H9 (cell line): Measurements from ENCODE around the gene LAMC1. TPM values are rescaled to one million over a fixed set of nuclear protein-coding genes. Genes with fewer than 3 reads are reported as not detected.

ENCODE experiments used
- DNase-seq: peaks from one replicate; pipeline ENCODE4 v3.0.0-alpha.2; 2017
- H2AFZ ChIP-seq: one replicate; pipeline ENCODE4 v1.6.1; 2013; ENCODE audit warnings: mild to moderate bottlenecking, low read length, control low read depth, moderate library complexity
- H2AK5ac ChIP-seq: 2 replicates; pipeline ENCODE4 v1.6.1; 2013; ENCODE audit warnings: low read length, control low read depth, mixed read lengths; ENCODE audit not compliant: insufficient read length
- H2BK120ac ChIP-seq: one replicate; pipeline ENCODE4 v1.6.1; 2013; ENCODE audit warnings: low read depth, mild to moderate bottlenecking, low read length, control low read depth, inconsistent platforms; ENCODE audit not compliant: poor library complexity, severe bottlenecking
- H2BK12ac ChIP-seq: 2 replicates; pipeline ENCODE4 v1.6.1; 2013; ENCODE audit warnings: low read length, control low read depth, mixed read lengths, low read depth; ENCODE audit not compliant: insufficient read length
- H2BK15ac ChIP-seq: 2 replicates; pipeline ENCODE4 v1.6.1; 2013; ENCODE audit warnings: low read depth, low read length, control low read depth
- H2BK20ac ChIP-seq: one replicate; pipeline ENCODE4 v1.6.1; 2013; ENCODE audit warnings: low read depth, mild to moderate bottlenecking, low read length, control low read depth, inconsistent platforms; ENCODE audit not compliant: poor library complexity, severe bottlenecking
- H2BK5ac ChIP-seq: 2 replicates; pipeline ENCODE4 v1.6.1; 2013; ENCODE audit warnings: low read length, control low read depth, mixed read lengths; ENCODE audit not compliant: insufficient read length
- H3K14ac ChIP-seq: 2 replicates; pipeline ENCODE4 v1.6.1; 2013; ENCODE audit warnings: low read length, control low read depth; ENCODE audit not compliant: insufficient read depth
- H3K18ac ChIP-seq: 2 replicates; pipeline ENCODE4 v1.6.1; 2013; ENCODE audit warnings: low read depth, mild to moderate bottlenecking, mixed read lengths, low read length, control low read depth; ENCODE audit not compliant: insufficient read length
- H3K23ac ChIP-seq: 2 replicates; pipeline ENCODE4 v1.6.1; 2013; ENCODE audit warnings: low read length, control low read depth, mixed read lengths, low read depth; ENCODE audit not compliant: insufficient read length
- H3K23me2 ChIP-seq: 2 replicates; pipeline ENCODE4 v1.6.1; 2013; ENCODE audit warnings: low read depth, mild to moderate bottlenecking, mixed read lengths, low read length, control low read depth; ENCODE audit not compliant: insufficient read length, poor library complexity, severe bottlenecking
- H3K27ac ChIP-seq: 2 replicates; pipeline ENCODE4 v1.5.1; 2013; ENCODE audit warnings: low read length, control low read depth, mixed read lengths, low read depth; ENCODE audit not compliant: insufficient read length
- H3K27me3 ChIP-seq: 2 replicates; pipeline ENCODE4 v1.6.1; 2013; ENCODE audit warnings: low read length, control low read depth, inconsistent platforms; ENCODE audit not compliant: insufficient read depth
- H3K4ac ChIP-seq: 2 replicates; pipeline ENCODE4 v1.6.1; 2013; ENCODE audit warnings: low read depth, mild to moderate bottlenecking, control low read depth, inconsistent platforms, low read length, moderate library complexity
- H3K4me1 ChIP-seq: 2 replicates; pipeline ENCODE4 v1.6.1; 2013; ENCODE audit warnings: low read length, control low read depth, inconsistent platforms; ENCODE audit not compliant: insufficient read depth
- H3K4me2 ChIP-seq: 2 replicates; pipeline ENCODE4 v1.6.1; 2013; ENCODE audit warnings: low read length, control low read depth, mixed read lengths; ENCODE audit not compliant: insufficient read length, insufficient read depth
- H3K56ac ChIP-seq: 2 replicates; pipeline ENCODE4 v1.6.1; 2013; ENCODE audit warnings: low read depth, mild to moderate bottlenecking, mixed read lengths, low read length, control low read depth; ENCODE audit not compliant: insufficient read length
- H3K79me1 ChIP-seq: 2 replicates; pipeline ENCODE4 v1.6.1; 2013; ENCODE audit warnings: low read depth, mild to moderate bottlenecking, moderate library complexity, low read length, control low read depth, inconsistent platforms; ENCODE audit not compliant: insufficient read depth, poor library complexity, severe bottlenecking
- H3K79me2 ChIP-seq: 2 replicates; pipeline ENCODE4 v1.6.1; 2013; ENCODE audit warnings: low read length, control low read depth, inconsistent platforms; ENCODE audit not compliant: insufficient read depth
- H3K9ac ChIP-seq: 2 replicates; pipeline ENCODE4 v1.6.1; 2013; ENCODE audit warnings: low read length, control low read depth, mixed read lengths; ENCODE audit not compliant: insufficient read length; ENCODE audit errors: extremely low read depth
- H3K9me3 ChIP-seq: one replicate; pipeline ENCODE4 v1.6.1; 2013; ENCODE audit warnings: low read depth, low read length, inconsistent platforms; ENCODE audit not compliant: control insufficient read depth
- H3T11ph ChIP-seq: one replicate; pipeline ENCODE4 v1.6.1; 2013; ENCODE audit warnings: mild to moderate bottlenecking, low read length, control low read depth, inconsistent platforms
- H4K20me1 ChIP-seq: one replicate; pipeline ENCODE4 v1.6.1; 2013; ENCODE audit not compliant: control insufficient read depth, insufficient read length, insufficient read depth
- H4K5ac ChIP-seq: 2 replicates; pipeline ENCODE4 v1.6.1; 2013; ENCODE audit warnings: low read depth, mild to moderate bottlenecking, mixed read lengths, low read length, control low read depth; ENCODE audit not compliant: insufficient read length
- H4K8ac ChIP-seq: replicated peaks from 2 replicates; pipeline ENCODE4 v1.6.1; 2013; ENCODE audit warnings: low read length, control low read depth, mixed read lengths, low read depth; ENCODE audit not compliant: insufficient read length
- H4K91ac ChIP-seq: 2 replicates; pipeline ENCODE4 v1.6.1; 2013; ENCODE audit warnings: low read depth, mild to moderate bottlenecking, moderate library complexity, mixed read lengths, low read length, control low read depth; ENCODE audit not compliant: insufficient read length
- H3K27ac Mint-ChIP-seq, 3 experiments: 2 replicates in 2 of 3; 3 replicates in 1 of 3; pipeline ENCODE4 v1.8.0; 2020 to 2021; ENCODE audit warnings: mixed read lengths in 3 of 3, mild to moderate bottlenecking in 1 of 3, moderate library complexity in 1 of 3
- H3K27me3 Mint-ChIP-seq: 2 replicates; pipeline ENCODE4 v1.8.0; 2021; ENCODE audit warnings: low read depth, mild to moderate bottlenecking, moderate library complexity, mixed read lengths
- H3K36me3 Mint-ChIP-seq, 3 experiments: 2 replicates in 2 of 3; 3 replicates in 1 of 3; pipeline ENCODE4 v1.8.0; 2020 to 2021; ENCODE audit warnings: low read depth in 3 of 3, mixed read lengths in 3 of 3; ENCODE audit not compliant: insufficient read depth in 1 of 3
- H3K4me1 Mint-ChIP-seq, 2 experiments: 2 replicates each; pipeline ENCODE4 v1.8.0; 2020; ENCODE audit warnings: mixed read lengths in 2 of 2
- H3K4me3 Mint-ChIP-seq, 2 experiments: 2 replicates in 1 of 2; 3 replicates in 1 of 2; pipeline ENCODE4 v1.8.0; 2020 to 2021; ENCODE audit warnings: mild to moderate bottlenecking in 2 of 2, mixed read lengths in 2 of 2, moderate library complexity in 1 of 2
- H3K9me3 Mint-ChIP-seq, 2 experiments: 2 replicates in 1 of 2; 3 replicates in 1 of 2; pipeline ENCODE4 v1.8.0; 2020; ENCODE audit warnings: mild to moderate bottlenecking in 2 of 2, mixed read lengths in 2 of 2, moderate library complexity in 1 of 2
- WGBS: extraction: QIAGEN DNeasy Blood & Tissue Kit; methylation state at CpG from one replicate; pipeline ENCODE4 v1.1.7; 2013; ENCODE audit warnings: missing lambda C conversion rate, low lambda C conversion rate, mixed read lengths; ENCODE audit not compliant: insufficient read length; ENCODE audit errors: extremely low coverage; 5-methylcytosine and 5-hydroxymethylcytosine counted together
- total RNA-seq: library from RNA; stranded (reverse); gene quantifications from 2 replicates; pipeline ENCODE4 v1.2.1, GENCODE V29; 2021
- TF ChIP-seq, protein P1 (sequence below): fragments of 200-600 bp; sonication (generic); conservative IDR thresholded peaks from 3 replicates; pipeline ENCODE4 v1.8.0; 2021; ENCODE audit warnings: antibody characterized with exemption, mild to moderate bottlenecking

LAMC1 gene
- total RNA-seq, 1 experiment from 2014 or later, result 96.2 TPM

- no peak overlapping the region for H2BK120ac ChIP-seq
- H3K9me3 Mint-ChIP-seq, result no peaks in the 10 kb centered on the region
- no peak overlapping the region for H4K91ac ChIP-seq
- no peak overlapping the region for H2AFZ ChIP-seq
- H4K20me1 ChIP-seq, result no peaks in the 10 kb centered on the region
- H4K8ac ChIP-seq, result no peak overlapping the region
- no peak overlapping the region for H3K4me3 Mint-ChIP-seq
- H3K18ac ChIP-seq, result no peak overlapping the region
- H3K4me1 Mint-ChIP-seq, result peaks cover 54 to 62% of the 10 kb centered on the region in 2 experiments
- no peak overlapping the region for H3K56ac ChIP-seq
- H3K14ac ChIP-seq, result no peak overlapping the region
- H3K4ac ChIP-seq, result no peak overlapping the region
- H3K23me2 ChIP-seq, result no peaks in the 10 kb centered on the region
- H2BK15ac ChIP-seq, result no peak overlapping the region
- peaks cover 4% of the 10 kb centered on the region; the same call in 1 of the 2 replicates for H3K4me1 ChIP-seq
- H2BK20ac ChIP-seq, result no peak overlapping the region
- no peak overlapping the region for H3K27ac ChIP-seq
- H3K4me2 ChIP-seq, result no peak overlapping the region
- H4K5ac ChIP-seq, result no peak overlapping the region
- no peaks in the 10 kb centered on the region for H3K9me3 ChIP-seq
- no peak overlapping the region for H3K27ac Mint-ChIP-seq
- H3K79me2 ChIP-seq, result peaks cover 6% of the 10 kb centered on the region; the same call in 1 of the 2 replicates
- peaks cover 2% of the 10 kb centered on the region for H3K27me3 Mint-ChIP-seq
- no peaks in the 10 kb centered on the region for H3K27me3 ChIP-seq
- H2BK5ac ChIP-seq, result no peak overlapping the region
- H3K9ac ChIP-seq, result no peak overlapping the region
- H3T11ph ChIP-seq, result no peak overlapping the region
- H3K23ac ChIP-seq, result no peak overlapping the region
- peaks cover 0 to 4% (median 0%) of the 10 kb centered on the region in 3 experiments; a peak in 1 of 7 replicates for H3K36me3 Mint-ChIP-seq
- H3K79me1 ChIP-seq, result no peaks in the 10 kb centered on the region
- no peak overlapping the region for H2BK12ac ChIP-seq
- WGBS, result no CpG with 5 or more reads among the region's 4 CpGs
- no peak overlapping the region for H2AK5ac ChIP-seq
- DNase-seq, result no peak
- TF ChIP-seq, protein P1, sequence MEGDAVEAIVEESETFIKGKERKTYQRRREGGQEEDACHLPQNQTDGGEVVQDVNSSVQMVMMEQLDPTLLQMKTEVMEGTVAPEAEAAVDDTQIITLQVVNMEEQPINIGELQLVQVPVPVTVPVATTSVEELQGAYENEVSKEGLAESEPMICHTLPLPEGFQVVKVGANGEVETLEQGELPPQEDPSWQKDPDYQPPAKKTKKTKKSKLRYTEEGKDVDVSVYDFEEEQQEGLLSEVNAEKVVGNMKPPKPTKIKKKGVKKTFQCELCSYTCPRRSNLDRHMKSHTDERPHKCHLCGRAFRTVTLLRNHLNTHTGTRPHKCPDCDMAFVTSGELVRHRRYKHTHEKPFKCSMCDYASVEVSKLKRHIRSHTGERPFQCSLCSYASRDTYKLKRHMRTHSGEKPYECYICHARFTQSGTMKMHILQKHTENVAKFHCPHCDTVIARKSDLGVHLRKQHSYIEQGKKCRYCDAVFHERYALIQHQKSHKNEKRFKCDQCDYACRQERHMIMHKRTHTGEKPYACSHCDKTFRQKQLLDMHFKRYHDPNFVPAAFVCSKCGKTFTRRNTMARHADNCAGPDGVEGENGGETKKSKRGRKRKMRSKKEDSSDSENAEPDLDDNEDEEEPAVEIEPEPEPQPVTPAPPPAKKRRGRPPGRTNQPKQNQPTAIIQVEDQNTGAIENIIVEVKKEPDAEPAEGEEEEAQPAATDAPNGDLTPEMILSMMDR, result no peak
These were observed 15.2 kb downstream of the LAMC1 start for GRCh38 chr1:183038333-183038866.
